Measurements from ENCODE around the gene POU2F2.

The POU2F2 gene

GRCh38 chr19:42154471-42155323 is 22.5 kb upstream of the POU2F2 start:
- no peak for DNase-seq (ENCODE audit: low read depth)

DNA sequence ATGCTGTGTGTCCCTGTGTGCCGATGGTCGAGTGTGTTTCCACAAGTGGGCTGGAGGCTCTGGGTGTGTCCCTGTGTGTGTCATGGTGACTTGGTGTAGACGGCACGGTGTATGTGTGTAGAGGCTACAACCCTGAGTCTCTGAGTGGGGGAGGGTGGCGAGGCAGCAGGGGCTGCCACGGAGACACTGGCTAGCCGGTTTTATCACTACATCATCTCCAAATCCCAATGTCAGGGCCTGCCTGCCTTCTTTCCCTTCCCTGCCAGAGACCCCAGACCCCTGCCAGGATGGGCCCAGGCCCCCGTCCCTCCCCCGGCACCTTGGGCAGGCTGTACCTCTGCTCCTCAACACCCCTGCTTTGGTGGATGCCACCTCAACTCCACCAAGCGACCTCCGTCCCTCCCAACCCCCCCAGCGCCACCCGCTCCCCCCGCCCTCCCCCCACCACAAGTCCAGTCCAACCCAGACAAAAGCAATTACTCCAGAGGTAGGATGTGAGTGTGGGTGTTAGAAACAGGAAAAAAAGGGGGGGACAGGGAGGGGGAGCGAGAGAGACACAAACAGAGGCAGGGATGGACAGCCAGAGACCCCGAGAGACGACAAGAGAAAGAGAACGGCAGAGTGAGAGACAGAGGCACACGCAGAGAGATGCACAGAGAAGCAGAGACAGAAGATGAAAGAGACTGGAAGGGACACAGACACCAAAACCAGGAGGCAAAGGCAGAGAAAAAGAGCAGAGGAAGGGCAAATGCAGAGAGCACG is 21.6 kb upstream of the POU2F2 start:
- DNase-seq (ENCODE audit: low read depth): no peak

DNA sequence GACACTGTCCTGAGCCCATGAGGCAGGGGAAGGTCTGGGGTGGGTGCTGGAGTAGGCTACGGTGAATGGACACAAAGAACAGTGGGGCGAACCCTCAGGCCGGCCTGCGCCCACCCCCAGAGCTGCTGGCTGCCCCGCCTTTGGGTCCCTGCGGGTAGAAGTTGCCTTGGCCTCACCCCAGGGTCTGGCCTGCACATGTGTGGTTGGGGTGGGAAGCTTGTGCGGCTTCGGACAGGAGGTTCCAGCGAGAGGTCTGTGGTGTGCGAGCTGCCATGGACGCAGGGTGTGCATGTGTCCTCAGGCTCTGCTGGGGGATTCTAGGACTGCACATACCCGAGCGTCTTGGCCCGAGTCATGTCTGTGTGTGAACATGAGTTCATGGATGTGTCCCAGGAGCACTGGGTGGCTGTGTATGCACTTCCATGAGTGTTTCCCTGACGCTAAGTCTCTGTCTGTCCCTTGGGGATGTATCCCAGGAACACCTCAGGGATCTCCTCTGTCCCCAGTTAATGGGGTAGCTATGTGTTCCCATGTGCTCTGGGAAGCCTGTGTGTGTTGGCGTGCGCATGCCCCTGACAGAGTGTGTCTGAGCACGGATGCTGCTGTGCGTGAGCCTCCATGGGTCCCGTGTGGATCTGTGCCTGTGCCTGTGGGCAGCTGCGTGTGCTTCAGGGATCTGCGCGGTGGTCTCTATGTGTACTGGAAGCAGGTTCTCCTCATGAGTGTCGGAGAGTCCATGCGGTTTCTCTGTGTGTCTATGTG is 20.8 kb upstream of the POU2F2 start:
- no peak for DNase-seq (ENCODE audit: low read depth)

- DNase-seq (ENCODE audit: low read depth): no peak
Observed at GRCh38 chr19:42151782-42152684, 19.8 kb upstream of the POU2F2 start.

DNA sequence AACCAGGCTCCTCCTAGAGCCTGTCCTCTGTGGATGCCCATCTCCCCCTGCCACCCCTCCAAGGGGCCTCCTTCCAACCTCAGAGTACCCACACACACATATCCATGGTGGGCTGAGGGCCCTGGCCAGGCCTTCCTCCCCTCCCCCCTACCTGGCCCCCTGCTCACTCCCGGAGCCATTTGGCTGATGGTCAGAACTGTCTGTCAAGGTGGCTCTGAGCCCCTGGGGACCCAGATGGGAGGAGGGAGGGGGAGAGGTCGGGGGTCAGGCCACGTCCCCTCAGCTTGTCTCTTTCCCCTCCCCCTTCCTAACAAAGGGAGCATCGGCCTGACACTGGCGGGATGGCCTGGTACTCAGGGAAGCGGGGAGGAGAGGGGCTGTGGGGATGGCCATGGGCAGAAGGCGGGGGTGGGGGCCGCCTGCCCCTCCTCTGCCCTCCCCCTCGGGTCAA is 18.7 kb upstream of the POU2F2 start:
- DNase-seq (ENCODE audit: low read depth): no peak

DNA sequence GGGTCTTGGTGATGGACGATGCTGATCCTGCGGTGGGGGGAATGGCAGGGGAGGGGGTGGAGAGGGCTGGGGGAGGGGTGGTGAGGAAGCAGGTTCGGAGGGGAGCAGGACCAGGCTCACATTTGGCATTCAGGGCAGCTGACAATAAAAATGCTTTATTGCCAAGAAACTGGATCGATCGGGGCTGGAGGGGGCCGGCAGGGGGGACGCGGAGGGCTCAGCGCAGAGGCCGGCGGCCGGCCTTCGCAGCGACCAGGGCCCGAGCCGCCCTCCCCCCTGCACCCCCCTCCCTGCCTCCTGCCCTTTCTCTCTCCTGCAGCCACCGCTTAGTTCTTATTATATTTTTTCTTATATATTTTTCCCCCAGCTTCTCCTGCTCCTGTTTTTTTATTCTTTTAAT is 18.1 kb upstream of the POU2F2 start:
- DNase-seq (ENCODE audit: low read depth): no peak

GRCh38 chr19:42149447-42150202 is 17.4 kb upstream of the POU2F2 start:
- DNase-seq (ENCODE audit: low read depth): no peak

DNA sequence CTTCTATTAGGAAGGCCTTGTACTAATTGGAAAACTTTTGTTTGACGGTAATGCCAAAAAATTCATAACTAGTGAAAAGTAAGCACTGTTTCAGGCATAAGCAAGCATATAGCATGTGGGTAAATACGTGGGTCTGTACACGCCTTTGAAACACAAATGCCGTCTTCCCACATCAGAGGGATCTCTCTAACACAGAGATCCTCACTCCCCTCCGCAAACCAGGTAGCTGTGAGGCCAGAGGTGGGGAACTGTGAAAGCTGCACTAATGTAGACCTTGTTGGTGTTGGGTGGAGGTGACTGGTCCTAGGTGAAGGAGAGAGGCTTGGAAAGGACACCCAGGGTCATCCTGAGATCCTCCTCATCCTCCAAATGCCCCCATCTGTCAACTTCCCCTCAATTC is 16.0 kb upstream of the POU2F2 start:
- no peak for DNase-seq (ENCODE audit: low read depth)

GRCh38 chr19:42143341-42144234 is 11.3 kb upstream of the POU2F2 start:
- no peak for DNase-seq (ENCODE audit: low read depth)

DNA sequence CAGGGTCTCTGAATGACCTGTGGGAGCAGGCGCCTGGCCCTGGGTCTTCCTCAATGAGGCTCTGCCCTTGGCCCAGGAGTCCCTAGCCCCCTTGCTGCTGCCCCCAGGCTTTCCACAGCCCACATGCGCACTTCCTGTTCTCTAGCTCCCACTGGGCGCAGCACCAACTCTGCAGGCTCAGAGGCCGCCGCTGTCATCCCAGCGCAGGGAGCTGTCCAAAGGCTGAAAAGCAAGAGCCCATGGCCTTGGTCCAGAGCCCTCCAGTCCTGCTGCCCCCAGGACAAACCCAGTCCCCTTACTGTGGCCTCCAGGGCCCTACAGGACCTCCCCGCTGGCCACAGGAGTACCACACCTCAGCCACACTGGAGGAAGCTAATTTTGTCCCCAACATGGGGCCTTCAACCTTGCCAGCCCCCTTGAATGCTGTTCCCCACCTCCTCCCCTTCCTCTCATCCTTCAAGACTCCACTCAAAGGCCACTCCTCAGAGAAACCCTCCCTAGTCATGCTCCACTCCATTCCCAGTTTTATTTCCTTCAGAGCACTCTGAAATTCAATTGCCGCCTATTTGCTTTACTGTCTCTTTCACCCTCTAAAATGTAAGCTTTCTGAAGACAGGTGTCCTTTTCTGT is 8.0 kb upstream of the POU2F2 start:
- DNase-seq (ENCODE audit: low read depth): no peak

DNA sequence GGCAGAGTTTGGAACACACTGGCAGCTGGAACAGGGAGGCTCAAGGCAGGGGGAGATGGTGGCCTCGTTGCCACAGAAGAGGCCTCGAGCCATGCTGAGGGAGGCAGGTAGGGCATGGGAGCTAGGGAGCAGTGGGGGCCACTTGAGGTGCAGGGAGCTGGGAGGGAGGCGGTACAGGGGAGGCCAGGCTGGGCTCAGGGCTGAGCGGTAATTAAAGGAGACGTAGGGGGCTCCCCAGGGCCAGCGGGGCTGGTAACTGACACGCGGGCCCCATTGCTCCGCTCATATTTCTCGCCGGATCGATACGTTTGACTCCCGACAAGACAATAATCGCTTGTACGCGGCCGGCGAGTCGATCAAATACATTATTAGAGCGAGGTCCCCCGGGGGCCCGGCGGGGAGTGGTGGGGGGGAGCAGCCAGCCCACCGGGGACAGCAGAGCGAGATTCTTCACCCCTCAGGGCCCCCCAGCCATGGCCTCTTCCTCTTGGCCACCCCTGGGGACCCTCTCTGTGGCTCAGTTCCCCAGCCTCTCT is 2.4 kb upstream of the POU2F2 start:
- no peak for DNase-seq (ENCODE audit: low read depth)

- no peak for DNase-seq (ENCODE audit: low read depth)
Observed at GRCh38 chr19:42132851-42133528, 744 bp upstream of the POU2F2 start.

DNA sequence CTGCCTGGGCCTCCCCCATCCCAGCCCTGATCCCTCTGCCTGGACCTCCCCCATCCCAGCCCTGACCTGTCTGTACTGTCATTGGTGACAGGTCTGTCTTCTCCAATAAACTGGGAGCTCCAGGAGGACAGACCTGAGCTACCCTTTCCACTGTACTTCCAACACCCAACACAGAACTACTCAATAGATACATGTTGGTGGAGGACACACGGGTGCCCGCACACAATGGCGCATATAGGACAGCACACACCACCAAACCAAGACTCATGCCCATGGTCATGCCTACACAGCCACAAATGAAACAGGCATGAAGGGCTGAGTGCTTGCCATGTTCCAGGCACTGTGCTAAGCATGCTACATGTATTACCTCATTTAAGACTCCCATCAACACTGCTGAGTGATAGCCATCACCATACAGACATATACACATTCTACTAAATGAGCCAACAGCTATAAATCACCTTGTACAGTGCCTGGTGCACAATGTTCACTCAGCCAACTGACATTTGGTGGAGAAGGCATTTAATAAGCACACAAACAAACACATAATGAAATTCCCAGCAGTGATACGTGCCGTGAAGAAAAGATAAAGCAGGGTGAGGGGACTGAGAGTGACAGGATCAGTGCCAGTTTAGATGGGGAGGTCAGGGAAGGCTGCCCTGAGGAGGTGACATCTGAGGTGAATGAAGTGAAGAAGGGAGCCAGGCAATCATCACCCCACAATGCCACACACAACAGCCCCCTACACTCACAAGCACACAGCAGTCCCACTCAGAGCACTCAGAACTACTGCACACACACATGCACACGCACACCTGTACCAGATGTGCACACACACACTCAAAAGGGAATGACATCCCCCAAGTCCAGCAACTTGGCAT is 857 bp downstream of the POU2F2 start:
- no peak for DNase-seq (ENCODE audit: low read depth)

DNA sequence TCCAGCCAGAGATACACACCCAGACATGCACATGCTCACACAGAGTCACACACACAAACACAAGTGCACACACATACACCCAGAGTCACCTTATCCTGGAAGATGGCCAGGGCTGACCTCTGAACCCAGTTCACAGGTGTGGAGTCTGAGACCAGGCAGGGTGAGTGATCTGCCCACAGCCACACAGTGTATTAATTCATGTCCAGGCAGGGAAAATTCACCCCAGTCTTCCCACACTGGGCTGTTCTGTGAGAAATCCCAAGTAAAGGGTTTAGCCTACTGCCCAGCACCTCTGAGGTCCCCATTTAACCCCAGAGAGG is 2.0 kb downstream of the POU2F2 start:
- DNase-seq (ENCODE audit: low read depth): no peak

- DNase-seq (ENCODE audit: low read depth): peak; percentile 42
Observed at GRCh38 chr19:42129399-42130253, 2.6 kb downstream of the POU2F2 start.

DNA sequence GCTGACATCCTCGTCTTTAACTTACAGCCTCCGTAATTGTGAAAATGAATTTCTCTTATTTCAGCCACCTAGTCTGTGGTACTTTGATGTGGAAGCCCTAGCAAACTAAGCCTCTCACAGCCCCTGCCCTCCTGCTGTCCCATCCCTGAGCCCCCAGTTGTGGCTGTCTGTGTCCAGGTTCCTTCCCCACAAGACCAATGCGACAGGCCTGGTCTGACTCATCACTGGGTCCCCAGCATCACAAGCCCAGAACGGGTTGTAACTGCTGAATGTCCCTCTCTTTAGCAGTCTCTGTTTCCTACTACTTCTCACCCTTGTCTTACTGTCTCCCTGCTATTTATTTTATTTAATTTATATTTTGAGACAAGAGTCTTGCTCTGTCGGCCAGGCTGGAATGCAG is 5.7 kb downstream of the POU2F2 start:
- no peak for DNase-seq (ENCODE audit: low read depth)

DNA sequence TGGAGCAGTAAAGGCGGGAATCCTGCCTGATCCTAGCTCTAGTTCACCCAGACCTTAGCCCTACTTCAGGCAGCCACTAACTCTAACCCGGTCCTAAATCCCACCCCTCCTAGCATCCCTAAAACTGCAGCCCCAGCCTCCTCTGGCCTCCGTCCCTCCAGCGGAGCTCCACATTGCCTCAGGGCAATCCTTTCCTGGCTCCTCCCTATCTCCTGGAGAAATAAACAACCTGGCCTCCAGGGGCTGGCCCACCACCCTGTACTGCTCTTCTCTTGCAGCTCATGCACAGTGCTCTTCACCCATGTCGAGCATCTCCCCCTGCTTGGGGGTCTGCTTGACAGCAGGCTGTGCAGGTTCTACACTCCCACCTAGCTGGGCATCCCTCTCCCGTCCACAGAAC is 6.7 kb downstream of the POU2F2 start:
- no peak for DNase-seq (ENCODE audit: low read depth)

Measured in GM04503 (cell line).